ENCODE data around the gene ABCC6.
"Not testable (repeated sequence)": the region's sequence is repeated elsewhere in the genome, so short reads cannot be mapped to it uniquely, and the experiment has no call there.

Gene ABCC6

GRCh38 chr16:16222850-16223661, at the start of gene ABCC6:
TSS of gene ABCC6 (minus strand) at chr16:16223494. CDS start at chr16:16223434, 60 bp downstream.
- DNase-seq, result not testable (repeated sequence)

- DNase-seq, result not testable (repeated sequence)
These were observed 49.4 kb upstream of the ABCC6 start for GRCh38 chr16:16272573-16273221.

DNA sequence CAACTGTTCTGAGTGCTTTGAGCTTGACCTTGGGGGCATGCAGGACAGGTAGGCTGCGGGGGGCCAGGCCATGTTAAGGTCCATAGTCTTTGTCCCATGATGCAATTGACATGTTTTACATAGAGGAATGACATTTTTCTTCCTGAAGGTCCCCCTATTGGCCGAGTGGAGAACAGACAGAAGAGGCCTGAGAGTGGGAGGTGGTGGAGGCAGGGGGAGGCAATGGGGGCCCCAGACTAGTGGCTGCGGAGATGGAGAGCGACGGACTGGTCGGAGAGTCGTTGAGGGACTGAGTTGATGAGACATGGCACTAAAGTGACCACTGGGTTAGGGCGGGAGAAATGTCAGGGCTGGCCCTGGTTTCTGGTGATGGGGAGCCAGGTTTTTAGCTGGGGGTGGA, 48.4 kb upstream of the ABCC6 start:
- DNase-seq, result not testable (repeated sequence)

DNA sequence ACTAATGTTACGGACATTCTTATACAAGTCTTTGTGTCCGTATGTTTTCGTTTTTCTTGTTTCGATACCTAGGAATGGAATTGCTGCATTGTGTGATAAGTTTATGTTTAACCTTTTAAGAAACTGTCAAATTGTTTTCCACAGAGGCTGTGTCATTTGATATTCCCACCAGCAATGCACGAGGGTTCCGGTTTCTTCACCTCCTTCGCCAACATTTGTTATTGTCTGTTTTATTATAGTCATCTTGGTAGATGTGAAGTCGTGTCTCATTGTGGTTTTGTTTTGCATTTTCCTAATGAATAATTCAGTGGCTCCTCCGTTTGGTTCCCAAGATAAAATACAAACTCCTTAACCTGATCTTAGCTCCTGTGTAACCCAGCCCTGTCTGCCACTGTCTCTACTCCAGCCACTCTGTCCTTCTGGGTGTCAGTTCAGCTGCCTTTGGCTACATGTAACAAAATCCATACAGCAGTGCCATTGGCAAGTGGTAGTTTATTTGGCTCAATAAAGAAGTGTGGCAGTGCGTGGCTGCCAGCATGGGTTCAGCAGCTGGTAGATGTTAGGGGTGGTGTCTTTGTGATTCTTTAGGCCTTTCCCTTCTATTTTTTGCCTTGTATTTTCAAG, 45.0 kb upstream of the ABCC6 start:
- not testable (repeated sequence) for DNase-seq

- not testable (repeated sequence) for DNase-seq
These were observed 44.4 kb upstream of the ABCC6 start for GRCh38 chr16:16267708-16268107.

GRCh38 chr16:16265044-16265443, 41.8 kb upstream of the ABCC6 start:
- not testable (repeated sequence) for DNase-seq

GRCh38 chr16:16263947-16264346, 40.7 kb upstream of the ABCC6 start:
- DNase-seq, result not testable (repeated sequence)

- DNase-seq, result not testable (repeated sequence)
These were observed 39.8 kb upstream of the ABCC6 start for GRCh38 chr16:16262954-16263555.

- DNase-seq, result not testable (repeated sequence)
These were observed 36.7 kb upstream of the ABCC6 start for GRCh38 chr16:16259971-16260370.

- not testable (repeated sequence) for DNase-seq
These were observed 35.5 kb upstream of the ABCC6 start for GRCh38 chr16:16258822-16259221.

DNA sequence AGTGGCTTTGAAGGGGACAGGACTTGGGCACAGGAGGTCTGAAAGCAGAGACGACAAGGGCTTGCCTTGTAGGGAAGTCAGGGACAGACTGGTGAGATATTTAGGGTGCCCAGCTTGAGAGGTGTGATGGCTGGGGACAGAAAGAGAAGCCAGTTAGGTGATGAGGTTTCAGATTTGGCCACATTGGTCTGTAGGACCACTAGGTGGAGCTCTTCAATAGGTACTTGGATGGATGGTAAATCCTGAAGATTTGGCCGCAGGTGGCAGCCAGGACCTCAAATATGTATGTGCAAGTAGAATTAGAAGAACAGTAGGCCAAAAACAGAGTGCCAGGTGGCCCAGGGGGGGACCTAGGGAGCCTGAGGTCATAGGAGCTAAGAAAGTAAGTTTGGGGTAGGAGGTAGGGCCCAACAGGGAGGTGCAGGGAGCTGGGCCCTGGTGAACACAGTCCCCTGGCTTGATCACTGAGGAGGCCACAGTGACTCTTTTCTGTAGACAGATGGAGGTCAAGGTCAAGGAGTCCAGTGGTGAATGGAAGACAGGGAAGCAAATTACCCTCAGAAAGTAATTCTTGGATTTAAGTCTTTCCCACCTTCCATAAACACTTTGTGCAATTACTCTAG, 34.1 kb upstream of the ABCC6 start:
- not testable (repeated sequence) for DNase-seq

DNA sequence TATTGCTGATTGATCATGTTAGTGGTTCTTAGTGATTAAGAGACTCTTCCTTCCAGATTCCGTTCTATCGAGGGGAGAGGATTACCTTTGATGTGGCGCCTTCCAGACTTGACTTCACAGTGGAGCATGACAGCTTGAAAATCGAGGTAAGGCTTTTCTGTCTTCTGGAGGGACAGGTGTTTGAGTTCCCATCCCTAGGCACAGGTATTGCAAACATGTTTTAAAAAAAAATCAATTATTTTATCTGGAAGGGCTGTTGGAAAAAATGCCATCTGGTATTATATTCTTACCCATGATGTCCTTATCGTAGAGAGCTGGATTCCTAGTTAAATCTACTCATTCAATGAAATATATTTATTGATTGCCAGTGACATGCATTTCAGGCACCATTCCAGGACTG, 29.1 kb upstream of the ABCC6 start:
- not testable (repeated sequence) for DNase-seq

GRCh38 chr16:16249621-16250330, 26.5 kb upstream of the ABCC6 start:
- not testable (repeated sequence) for DNase-seq

DNA sequence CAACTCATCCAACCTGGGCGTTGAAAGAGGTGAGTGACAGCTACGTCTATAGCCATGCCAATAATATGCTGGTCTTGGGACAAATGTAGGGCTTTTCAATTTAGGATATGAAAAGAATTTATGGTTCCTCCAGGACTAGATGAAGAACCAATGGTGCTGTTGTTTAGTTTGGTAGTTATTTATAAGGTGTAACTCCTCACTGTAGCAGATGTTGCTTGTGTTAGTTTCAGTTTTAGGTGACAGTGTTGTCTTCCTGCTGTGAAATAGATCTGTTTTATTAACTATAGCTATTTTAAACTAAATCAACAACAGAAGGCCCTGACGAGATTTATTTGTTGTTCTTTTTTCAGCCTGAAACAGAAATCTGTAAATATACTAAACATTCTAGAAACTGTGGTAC, 24.1 kb upstream of the ABCC6 start:
- DNase-seq, result not testable (repeated sequence)

DNA sequence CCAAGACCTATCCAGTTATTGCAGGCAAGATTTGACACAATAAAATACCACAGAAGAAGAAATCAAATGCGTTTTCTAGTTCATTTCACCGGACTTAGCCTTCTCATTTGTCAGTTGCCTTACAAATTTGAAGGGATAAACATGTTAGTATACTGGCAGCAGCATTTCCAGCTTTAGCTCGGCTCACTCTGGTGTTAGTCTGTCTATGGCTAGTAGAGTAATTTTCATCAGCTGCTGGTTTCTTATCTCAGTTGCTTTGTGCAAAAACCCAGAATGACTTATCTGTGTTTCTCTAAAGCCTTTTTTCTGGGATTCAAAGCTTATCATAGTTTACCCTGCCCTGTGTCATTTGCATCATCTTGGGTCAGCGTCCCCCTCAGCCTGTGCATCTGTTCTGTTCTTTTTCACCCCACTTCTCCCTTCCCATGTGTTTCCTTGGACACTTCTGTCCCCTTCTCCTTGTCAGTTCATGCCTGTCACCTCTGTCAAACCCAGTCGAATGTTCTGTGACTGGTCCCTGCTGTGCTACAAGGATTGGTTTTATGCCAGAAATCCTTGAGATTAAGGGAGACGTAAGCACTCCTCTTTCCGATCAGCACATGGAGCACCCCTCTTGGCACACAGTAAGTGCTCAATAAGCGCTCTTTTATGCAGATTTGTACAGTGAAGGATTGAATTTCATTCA, 23.4 kb upstream of the ABCC6 start:
- not testable (repeated sequence) for DNase-seq

GRCh38 chr16:16243886-16244285, 20.6 kb upstream of the ABCC6 start:
- DNase-seq, result not testable (repeated sequence)

DNA sequence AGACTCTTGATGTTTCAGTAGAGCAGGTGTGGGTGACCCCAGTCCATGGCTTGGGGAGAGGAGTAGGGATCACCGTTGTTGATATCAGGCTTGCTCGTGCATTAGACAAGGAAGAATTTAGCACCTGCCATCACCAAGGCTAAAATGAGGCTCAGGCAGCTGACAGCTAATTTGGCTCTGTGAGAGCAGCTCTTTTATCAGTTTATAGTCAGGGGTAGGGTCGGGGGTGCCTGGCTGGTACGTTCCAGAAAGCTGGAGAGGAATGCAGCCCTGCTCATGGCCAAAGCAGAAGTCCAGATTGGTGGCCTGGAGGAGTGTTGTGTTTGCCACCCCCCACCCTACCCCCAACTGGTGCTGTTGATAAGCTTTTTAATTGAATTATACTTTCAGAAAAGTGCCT, 17.4 kb upstream of the ABCC6 start:
- DNase-seq, result not testable (repeated sequence)

GRCh38 chr16:16237738-16238137, 14.4 kb upstream of the ABCC6 start:
- DNase-seq, result not testable (repeated sequence)

- not testable (repeated sequence) for DNase-seq
These were observed 13.8 kb upstream of the ABCC6 start for GRCh38 chr16:16237071-16237470.

DNA sequence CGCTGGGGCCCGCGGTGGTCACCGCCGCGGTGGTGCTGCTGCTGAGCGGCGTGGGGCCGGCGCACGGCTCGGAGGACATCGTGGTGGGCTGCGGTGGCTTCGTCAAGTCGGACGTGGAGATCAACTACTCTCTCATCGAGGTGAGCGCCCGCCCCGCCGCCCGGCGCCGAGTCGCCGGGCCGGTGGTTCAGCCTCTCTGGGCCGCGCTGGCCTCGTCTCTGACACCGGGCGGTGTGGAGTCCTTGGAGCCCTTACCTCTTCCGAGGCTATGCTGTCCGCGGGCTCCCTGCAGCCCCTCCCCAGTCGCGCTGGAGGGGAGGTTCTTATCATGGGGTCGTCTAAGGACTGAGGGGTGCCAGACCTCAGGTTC, 9.4 kb upstream of the ABCC6 start:
- not testable (repeated sequence) for DNase-seq

- not testable (repeated sequence) for DNase-seq
These were observed 458 bp upstream of the ABCC6 start for GRCh38 chr16:16223662-16224241.

All from activated CD4-positive, alpha-beta T cell treated with anti-CD3 and anti-CD28 coated beads for 4 hours (primary cell).